ENCODE measurements around the gene BANK1.

Gene BANK1

GRCh38 chr4:102037566-102037965, 247.0 kb downstream of the BANK1 start:
- DNase-seq, result no peak

- no peak for DNase-seq
Measured at GRCh38 chr4:102042871-102043802, 252.6 kb downstream of the BANK1 start.

GRCh38 chr4:102047616-102048015, 257.1 kb downstream of the BANK1 start:
- DNase-seq, result no peak

GRCh38 chr4:102055805-102056204, 265.3 kb downstream of the BANK1 start:
- no peak for DNase-seq

GRCh38 chr4:102057122-102057521, 266.6 kb downstream of the BANK1 start:
- DNase-seq, result no peak

GRCh38 chr4:102061133-102061532, 270.6 kb downstream of the BANK1 start:
- DNase-seq, result no peak

GRCh38 chr4:102064747-102065442, 274.4 kb downstream of the BANK1 start:
- DNase-seq, result no peak

- DNase-seq, result no peak
Measured at GRCh38 chr4:102076622-102077021, 286.1 kb downstream of the BANK1 start.

- DNase-seq, result no peak
Measured at GRCh38 chr4:102080184-102080583, 289.7 kb downstream of the BANK1 start.

- no peak for DNase-seq
Measured at GRCh38 chr4:102089850-102090621, 299.5 kb downstream of the BANK1 start.

GRCh38 chr4:102091656-102092055, 301.1 kb downstream of the BANK1 start:
- DNase-seq, result no peak

GRCh38 chr4:102094481-102094880, 304.0 kb downstream of the BANK1 start:
- DNase-seq, result no peak

- no peak for DNase-seq
Measured at GRCh38 chr4:102103368-102103767, 312.8 kb downstream of the BANK1 start.

GRCh38 chr4:102104278-102104677, 313.7 kb downstream of the BANK1 start:
- no peak for DNase-seq

GRCh38 chr4:102105983-102106382, 315.5 kb downstream of the BANK1 start:
- DNase-seq, result no peak

GRCh38 chr4:102114118-102114630, 323.6 kb downstream of the BANK1 start:
- no peak for DNase-seq

GRCh38 chr4:102116121-102116520, 325.6 kb downstream of the BANK1 start:
- DNase-seq, result no peak

- no peak for DNase-seq
Measured at GRCh38 chr4:102120846-102121245, 330.3 kb downstream of the BANK1 start.

Data from activated CD4-positive, alpha-beta T cell treated with anti-CD3 and anti-CD28 coated beads for 4 hours (primary cell).